Measurements from ENCODE around the gene TMEM43.

The TMEM43 gene

DNA sequence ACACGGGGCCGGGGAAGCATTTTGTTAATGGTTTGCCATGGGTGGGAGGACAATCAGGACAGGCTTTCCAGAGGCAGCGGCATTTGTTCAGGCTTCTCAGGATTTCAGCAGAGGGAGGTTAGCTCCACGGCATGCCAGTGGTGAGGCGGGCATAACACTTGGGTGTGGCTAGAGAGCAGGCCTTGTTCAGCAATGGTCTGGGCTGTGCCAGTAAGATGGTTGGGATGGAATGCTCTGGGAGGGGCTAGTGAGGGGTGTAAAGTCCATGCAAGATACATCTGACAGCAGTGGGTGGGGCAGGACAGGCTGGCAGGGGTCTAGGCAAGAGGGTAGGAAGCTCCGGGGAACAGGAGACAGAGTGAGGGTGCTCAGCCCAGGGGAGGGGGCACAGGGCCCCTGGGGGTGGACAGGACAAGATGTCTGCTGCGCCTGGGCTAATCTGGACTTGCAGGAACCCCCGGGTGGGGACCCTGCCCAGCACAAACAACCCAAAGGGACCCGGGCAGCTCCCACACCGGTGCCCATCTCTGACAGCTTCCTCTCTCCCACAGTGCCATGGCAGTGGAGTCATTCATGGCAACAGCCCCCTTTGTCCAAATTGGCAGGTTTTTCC lies 8.4 kb downstream of the TMEM43 start:
- TF ChIP-seq EZH2 (IDR thresholded peaks at IDR 0.05; ENCODE audit: borderline replicate concordance, low read length) = no peak
- TF ChIP-seq, protein P1, sequence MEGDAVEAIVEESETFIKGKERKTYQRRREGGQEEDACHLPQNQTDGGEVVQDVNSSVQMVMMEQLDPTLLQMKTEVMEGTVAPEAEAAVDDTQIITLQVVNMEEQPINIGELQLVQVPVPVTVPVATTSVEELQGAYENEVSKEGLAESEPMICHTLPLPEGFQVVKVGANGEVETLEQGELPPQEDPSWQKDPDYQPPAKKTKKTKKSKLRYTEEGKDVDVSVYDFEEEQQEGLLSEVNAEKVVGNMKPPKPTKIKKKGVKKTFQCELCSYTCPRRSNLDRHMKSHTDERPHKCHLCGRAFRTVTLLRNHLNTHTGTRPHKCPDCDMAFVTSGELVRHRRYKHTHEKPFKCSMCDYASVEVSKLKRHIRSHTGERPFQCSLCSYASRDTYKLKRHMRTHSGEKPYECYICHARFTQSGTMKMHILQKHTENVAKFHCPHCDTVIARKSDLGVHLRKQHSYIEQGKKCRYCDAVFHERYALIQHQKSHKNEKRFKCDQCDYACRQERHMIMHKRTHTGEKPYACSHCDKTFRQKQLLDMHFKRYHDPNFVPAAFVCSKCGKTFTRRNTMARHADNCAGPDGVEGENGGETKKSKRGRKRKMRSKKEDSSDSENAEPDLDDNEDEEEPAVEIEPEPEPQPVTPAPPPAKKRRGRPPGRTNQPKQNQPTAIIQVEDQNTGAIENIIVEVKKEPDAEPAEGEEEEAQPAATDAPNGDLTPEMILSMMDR (IDR thresholded peaks at IDR 0.05; ENCODE audit: low read length) = no peak

DNA sequence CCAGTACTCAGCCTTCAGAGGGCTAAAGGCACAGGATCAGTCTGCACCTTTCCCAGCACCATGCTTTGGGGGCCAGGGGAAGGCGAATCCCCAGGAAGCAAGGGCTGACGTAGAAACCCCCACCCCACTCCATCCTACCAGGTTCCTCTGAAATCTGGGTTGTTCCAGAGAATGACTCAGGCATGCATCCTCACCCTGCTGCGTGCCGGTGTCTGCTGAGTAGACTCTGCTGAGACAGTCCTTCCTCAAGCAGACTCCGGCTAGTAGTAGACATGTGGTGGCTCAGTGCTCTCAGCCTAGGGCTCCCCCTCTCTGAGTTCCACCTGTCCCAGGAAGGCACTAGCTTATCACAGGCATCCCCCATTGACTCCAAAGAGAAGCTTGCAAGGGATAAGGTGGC lies 9.0 kb downstream of the TMEM43 start:
- Histone ChIP-seq H3K9me3 (ENCODE audit: low read length) (no peaks in the 10 kb centered on the region), H3F3A (ENCODE audit: insufficient read depth, low read length) (no peaks in the 10 kb centered on the region), H3K9ac (ENCODE audit: low read length) (no peak overlapping the region), H2AFZ (ENCODE audit: low read length) (no peak overlapping the region), H3K27ac (ENCODE audit: low read depth, low read length, poor library complexity, severe bottlenecking) (no peak overlapping the region), H4K20me1 (ENCODE audit: insufficient read depth, low read length) (no peaks in the 10 kb centered on the region), H3K4me2 (ENCODE audit: low read length) (no peak overlapping the region), H3K9me2 (ENCODE audit: low read depth, low read length) (no peaks in the 10 kb centered on the region), H3K79me2 (ENCODE audit: insufficient read depth, low read length) (no peaks in the 10 kb centered on the region), H3K27me3 (ENCODE audit: insufficient read depth, low read length) (no peaks in the 10 kb centered on the region), H3K36me3 (ENCODE audit: insufficient read depth, low read length) (peaks cover 61% of the 10 kb centered on the region), H3K4me1 (ENCODE audit: insufficient read depth, low read length, severe bottlenecking) (no peaks in the 10 kb centered on the region), H3K4me3 (ENCODE audit: low read depth, low read length, poor library complexity, severe bottlenecking) (no peak overlapping the region)
- TF ChIP-seq EZH2 (IDR thresholded peaks at IDR 0.05; ENCODE audit: borderline replicate concordance, low read length) = no peak
- TF ChIP-seq, protein P1 (IDR thresholded peaks at IDR 0.05; ENCODE audit: low read length) = no peak

More for the DNA sequence above, 8.4 kb downstream of the TMEM43 start:
- Histone ChIP-seq H3K27ac (ENCODE audit: low read depth, low read length, poor library complexity, severe bottlenecking) (no peak overlapping the region), H3K79me2 (ENCODE audit: insufficient read depth, low read length) (no peaks in the 10 kb centered on the region), H3F3A (ENCODE audit: insufficient read depth, low read length) (no peaks in the 10 kb centered on the region), H3K4me1 (ENCODE audit: insufficient read depth, low read length, severe bottlenecking) (no peaks in the 10 kb centered on the region), H3K36me3 (ENCODE audit: insufficient read depth, low read length) (peaks cover 66% of the 10 kb centered on the region), H4K20me1 (ENCODE audit: insufficient read depth, low read length) (no peaks in the 10 kb centered on the region), H3K4me2 (ENCODE audit: low read length) (no peak overlapping the region), H3K9me2 (ENCODE audit: low read depth, low read length) (no peaks in the 10 kb centered on the region), H2AFZ (ENCODE audit: low read length) (no peak overlapping the region), H3K4me3 (ENCODE audit: low read depth, low read length, poor library complexity, severe bottlenecking) (no peak overlapping the region), H3K9ac (ENCODE audit: low read length) (no peak overlapping the region), H3K9me3 (ENCODE audit: low read length) (no peaks in the 10 kb centered on the region), H3K27me3 (ENCODE audit: insufficient read depth, low read length) (no peaks in the 10 kb centered on the region)

- Histone ChIP-seq H3K79me2 (ENCODE audit: insufficient read depth, low read length) (no peaks in the 10 kb centered on the region), H3K9me3 (ENCODE audit: low read length) (no peaks in the 10 kb centered on the region), H2AFZ (ENCODE audit: low read length) (no peak overlapping the region), H3K36me3 (ENCODE audit: insufficient read depth, low read length) (peaks cover 59% of the 10 kb centered on the region), H3K9ac (ENCODE audit: low read length) (no peak overlapping the region), H3K27ac (ENCODE audit: low read depth, low read length, poor library complexity, severe bottlenecking) (no peak overlapping the region), H3F3A (ENCODE audit: insufficient read depth, low read length) (no peaks in the 10 kb centered on the region), H3K4me3 (ENCODE audit: low read depth, low read length, poor library complexity, severe bottlenecking) (no peak overlapping the region), H3K9me2 (ENCODE audit: low read depth, low read length) (no peaks in the 10 kb centered on the region), H3K4me1 (ENCODE audit: insufficient read depth, low read length, severe bottlenecking) (no peaks in the 10 kb centered on the region), H3K27me3 (ENCODE audit: insufficient read depth, low read length) (no peaks in the 10 kb centered on the region), H4K20me1 (ENCODE audit: insufficient read depth, low read length) (no peaks in the 10 kb centered on the region), H3K4me2 (ENCODE audit: low read length) (no peak overlapping the region)
- TF ChIP-seq, protein P1 (IDR thresholded peaks at IDR 0.05; ENCODE audit: low read length) = no peak
- TF ChIP-seq EZH2 (IDR thresholded peaks at IDR 0.05; ENCODE audit: borderline replicate concordance, low read length) = no peak
These were observed 9.4 kb downstream of the TMEM43 start for GRCh38 chr3:14134291-14134690.

All from OCI-LY1 (cell line).